Tibial artery (tissue), 4 donors: ENCODE measurements around the gene CCDC82.

Experiments used
- DNase-seq, 2 donors: peaks; one replicate each; pipeline ENCODE4 v3.0.0-alpha.2; 2019
- H3K27ac ChIP-seq, 2 donors: fragments of 200-600 bp; sonication (generic) in 1 of 2; 1 replicate in 1 of 2; 2 replicates in 1 of 2; pipeline ENCODE4 v1.5.1; 2018 to 2019; ENCODE audit warnings: mild to moderate bottlenecking in 1 of 2
- H3K27me3 ChIP-seq, 2 donors: fragments of 200-600 bp; sonication (generic) in 1 of 2; one replicate each; pipeline versions ENCODE4 v1.5.1 to v1.6.0; 2016 to 2019
- H3K36me3 ChIP-seq, 3 donors: fragments of 200-600 bp; sonication (generic) in 2 of 3; one replicate each; pipeline ENCODE4 v1.5.1; 2016 to 2019; ENCODE audit warnings: mild to moderate bottlenecking in 2 of 3
- H3K4me1 ChIP-seq, 4 donors: fragments of 200-600 bp; sonication (generic) in 2 of 4; 1 replicate in 3 of 4; 2 replicates in 1 of 4; pipeline ENCODE4 v1.5.1; 2016 to 2019
- H3K4me3 ChIP-seq, 2 donors: fragments of 200-600 bp; sonication (generic) in 1 of 2; 1 replicate in 1 of 2; 2 replicates in 1 of 2; pipeline ENCODE4 v1.5.1; 2018 to 2019; ENCODE audit warnings: mild to moderate bottlenecking in 2 of 2
- H3K9me3 ChIP-seq, 3 donors: fragments of 200-600 bp; sonication (generic) in 1 of 3; one replicate each; pipeline ENCODE4 v1.5.1; 2016 to 2019
- intact Hi-C: fragments of 100-400 bp; cut with DNase I; formaldehyde crosslinking; loops from one replicate; pipeline ENCODE4 v1.15.0; 2023; ENCODE audit warnings: low total_unique reads
- TF ChIP-seq, protein P1 (sequence below), 2 experiments: fragments of 200-600 bp in 1 of 2; fragments of 450-650 bp in 1 of 2; IDR thresholded peaks; one replicate each; pipeline ENCODE4 v1.5.1; 2017 to 2019; ENCODE audit warnings: antibody characterized with exemption in 2 of 2, mild to moderate bottlenecking in 1 of 2, moderate library complexity in 1 of 2

The CCDC82 gene

DNA sequence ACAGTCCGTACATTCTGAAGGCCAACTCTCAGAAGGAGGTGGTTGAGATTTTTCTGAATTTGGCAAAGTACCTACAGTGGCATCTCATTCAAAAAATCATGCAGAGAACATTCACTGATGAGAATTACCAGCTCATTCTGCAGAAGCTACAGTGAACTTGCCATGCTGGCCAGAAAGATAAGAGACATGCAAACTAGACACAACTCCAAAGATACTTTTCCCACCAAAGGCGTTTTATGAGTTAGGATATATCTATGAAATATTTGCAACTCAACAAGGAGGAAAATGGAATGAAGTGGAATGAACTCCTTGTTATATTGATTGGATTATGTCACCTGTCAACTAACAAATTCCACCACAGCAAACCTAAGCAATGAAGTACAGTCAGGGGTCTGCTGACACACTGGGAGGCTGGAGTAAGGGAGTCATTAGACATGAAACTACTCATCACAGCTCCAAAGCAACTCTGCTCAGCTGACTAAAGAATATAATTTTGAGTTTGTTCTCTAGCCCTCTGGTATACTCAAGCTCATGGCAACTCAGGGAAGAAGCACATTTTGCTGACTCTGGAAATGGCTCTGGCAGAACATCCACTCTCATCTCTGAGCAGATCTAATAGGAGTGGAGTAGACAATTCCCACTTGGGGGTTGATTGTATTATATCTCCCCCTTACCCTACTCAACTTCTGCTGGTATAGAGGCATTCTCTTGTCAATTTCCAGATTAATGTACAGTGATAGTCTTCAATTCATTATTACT, 69.6 kb downstream of the CCDC82 start:
- H3K27me3 ChIP-seq, result no peaks in the 10 kb centered on the region
- no peaks in the 10 kb centered on the region for H3K9me3 ChIP-seq
- H3K4me3 ChIP-seq, result no peak overlapping the region
- DNase-seq, result no peak
- H3K36me3 ChIP-seq, result no peaks in the 10 kb centered on the region
- peak overlapping the region; percentile 58 to 65 for H3K27ac ChIP-seq
- peaks cover 0 to 87% (median 57%) of the 10 kb centered on the region in 4 donors for H3K4me1 ChIP-seq
- intact Hi-C loops, result no loop called here
- TF ChIP-seq, protein P1, sequence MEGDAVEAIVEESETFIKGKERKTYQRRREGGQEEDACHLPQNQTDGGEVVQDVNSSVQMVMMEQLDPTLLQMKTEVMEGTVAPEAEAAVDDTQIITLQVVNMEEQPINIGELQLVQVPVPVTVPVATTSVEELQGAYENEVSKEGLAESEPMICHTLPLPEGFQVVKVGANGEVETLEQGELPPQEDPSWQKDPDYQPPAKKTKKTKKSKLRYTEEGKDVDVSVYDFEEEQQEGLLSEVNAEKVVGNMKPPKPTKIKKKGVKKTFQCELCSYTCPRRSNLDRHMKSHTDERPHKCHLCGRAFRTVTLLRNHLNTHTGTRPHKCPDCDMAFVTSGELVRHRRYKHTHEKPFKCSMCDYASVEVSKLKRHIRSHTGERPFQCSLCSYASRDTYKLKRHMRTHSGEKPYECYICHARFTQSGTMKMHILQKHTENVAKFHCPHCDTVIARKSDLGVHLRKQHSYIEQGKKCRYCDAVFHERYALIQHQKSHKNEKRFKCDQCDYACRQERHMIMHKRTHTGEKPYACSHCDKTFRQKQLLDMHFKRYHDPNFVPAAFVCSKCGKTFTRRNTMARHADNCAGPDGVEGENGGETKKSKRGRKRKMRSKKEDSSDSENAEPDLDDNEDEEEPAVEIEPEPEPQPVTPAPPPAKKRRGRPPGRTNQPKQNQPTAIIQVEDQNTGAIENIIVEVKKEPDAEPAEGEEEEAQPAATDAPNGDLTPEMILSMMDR (IDR thresholded peaks at IDR 0.05), result no peak

DNA sequence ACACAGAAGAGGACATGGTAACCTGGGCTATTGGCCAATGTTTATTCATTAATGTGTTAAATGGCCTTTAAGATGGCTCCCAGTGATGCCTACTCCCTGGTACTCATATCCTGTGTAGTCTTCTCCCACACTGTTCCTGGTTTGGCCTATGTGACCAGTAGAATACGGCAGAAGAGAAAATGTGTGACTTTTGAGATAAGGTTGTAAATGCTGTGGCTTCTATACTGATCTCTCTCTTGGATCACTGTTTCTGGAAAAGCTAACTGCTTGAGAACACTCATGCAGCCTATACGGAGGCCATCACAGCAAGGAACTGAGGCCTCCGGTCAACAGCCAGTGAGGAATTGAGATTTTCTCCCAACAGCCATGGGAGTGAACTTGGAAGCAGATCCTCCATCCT, 70.9 kb downstream of the CCDC82 start:
- Histone ChIP-seq H3K27me3 (no peaks in the 10 kb centered on the region), H3K36me3 (no peaks in the 10 kb centered on the region), H3K4me1 (peaks cover 0 to 87% (median 63%) of the 10 kb centered on the region in 4 donors), H3K4me3 (no peak overlapping the region), H3K27ac (no peak overlapping the region), H3K9me3 (no peaks in the 10 kb centered on the region)
- intact Hi-C loops, result no loop called here
- TF ChIP-seq, protein P1 (IDR thresholded peaks at IDR 0.05), result no peak
- no peak for DNase-seq

DNA sequence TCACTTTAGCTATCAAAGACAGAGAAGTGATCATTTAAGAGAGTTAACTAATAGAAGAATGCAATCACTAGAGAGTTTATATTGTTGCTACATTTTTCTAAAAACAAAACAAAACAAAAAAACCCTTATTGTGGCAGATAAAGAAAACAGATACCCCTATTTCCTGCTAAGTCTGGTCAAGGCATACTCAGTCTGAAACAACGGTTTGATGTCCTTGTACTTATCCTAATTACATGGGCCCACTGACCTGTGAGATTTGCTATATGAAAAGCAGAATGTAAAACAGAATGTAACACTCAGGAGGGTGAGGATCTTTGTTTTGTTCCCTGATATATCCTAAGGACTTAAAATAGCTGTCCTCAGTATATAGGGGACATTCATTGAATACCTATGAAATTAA, 71.3 kb downstream of the CCDC82 start:
- Histone ChIP-seq H3K27me3 (no peaks in the 10 kb centered on the region), H3K4me3 (no peak overlapping the region), H3K36me3 (no peaks in the 10 kb centered on the region), H3K27ac (no peak overlapping the region), H3K9me3 (no peaks in the 10 kb centered on the region), H3K4me1 (peaks cover 0 to 85% (median 67%) of the 10 kb centered on the region in 4 donors)
- DNase-seq, result no peak
- intact Hi-C loops, result no loop called here
- TF ChIP-seq, protein P1 (IDR thresholded peaks at IDR 0.05), result no peak

DNA sequence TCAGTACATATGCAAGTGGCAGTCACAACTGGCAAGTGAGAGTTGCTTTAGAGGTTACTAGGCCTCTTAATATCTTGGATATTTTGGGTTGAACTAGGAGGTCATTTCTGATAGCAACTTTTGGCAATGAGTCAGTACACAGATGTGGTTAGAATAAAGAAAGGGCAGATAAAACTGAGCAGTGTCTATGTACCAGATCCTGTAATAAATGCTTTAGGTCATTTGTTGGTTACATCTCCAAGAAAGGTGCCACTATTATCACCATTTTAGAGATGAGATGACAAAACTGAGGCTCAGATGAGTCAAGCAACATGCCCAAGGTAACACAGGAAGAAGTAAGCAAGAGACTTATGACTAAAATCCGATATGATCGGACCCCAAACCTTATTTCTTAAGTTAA, 71.7 kb downstream of the CCDC82 start:
- H3K36me3 ChIP-seq, result no peaks in the 10 kb centered on the region
- no peaks in the 10 kb centered on the region for H3K9me3 ChIP-seq
- H3K27ac ChIP-seq, result peak overlapping the region; percentile 6 to 42
- no peak for DNase-seq
- intact Hi-C loops, result no loop called here
- no peaks in the 10 kb centered on the region for H3K27me3 ChIP-seq
- H3K4me3 ChIP-seq, result no peak overlapping the region
- TF ChIP-seq, protein P1 (IDR thresholded peaks at IDR 0.05), result no peak
- peaks cover 0 to 89% (median 68%) of the 10 kb centered on the region in 4 donors for H3K4me1 ChIP-seq

DNA sequence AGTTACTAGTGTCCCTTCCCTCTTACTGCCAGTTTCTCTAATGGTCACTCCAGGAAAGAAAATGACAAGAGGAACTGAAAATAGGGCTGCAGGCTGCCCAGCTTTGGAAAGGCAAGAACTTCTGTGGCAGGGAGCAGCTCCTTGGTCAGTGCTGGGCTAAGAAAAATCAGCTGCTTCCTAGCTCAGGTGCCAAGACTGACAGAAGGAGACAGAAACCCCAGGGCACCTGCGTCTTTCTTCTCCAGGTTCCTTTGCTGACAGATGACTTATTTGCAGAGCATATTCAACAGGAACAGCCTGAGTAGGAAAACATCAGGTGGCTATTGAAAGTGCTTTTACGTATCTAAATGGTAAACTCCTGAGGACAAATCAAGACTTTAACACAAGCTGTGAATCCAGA, 72.1 kb downstream of the CCDC82 start:
- Histone ChIP-seq H3K27me3 (no peaks in the 10 kb centered on the region), H3K36me3 (no peaks in the 10 kb centered on the region), H3K9me3 (no peaks in the 10 kb centered on the region), H3K27ac (peak overlapping the region; percentile 6 to 42), H3K4me1 (peaks cover 0 to 86% (median 67%) of the 10 kb centered on the region in 4 donors), H3K4me3 (no peak overlapping the region)
- intact Hi-C loops, result no loop called here
- TF ChIP-seq, protein P1 (IDR thresholded peaks at IDR 0.05), result no peak
- no peak for DNase-seq
